GM19467 (cell line): ENCODE results near the gene EHMT1.
"Not testable (repeated sequence)": the region's sequence is repeated elsewhere in the genome, so short reads cannot be mapped to it uniquely, and the experiment has no call there.

Experiments used
- ATAC-seq: cut with Tn5 transposase; IDR thresholded peaks from one replicate; pipeline ENCODE4 v1.9.1; 2021; ENCODE audit warnings: mild to moderate bottlenecking, moderate library complexity; ENCODE audit not compliant: unreplicated experiment

Gene EHMT1

DNA sequence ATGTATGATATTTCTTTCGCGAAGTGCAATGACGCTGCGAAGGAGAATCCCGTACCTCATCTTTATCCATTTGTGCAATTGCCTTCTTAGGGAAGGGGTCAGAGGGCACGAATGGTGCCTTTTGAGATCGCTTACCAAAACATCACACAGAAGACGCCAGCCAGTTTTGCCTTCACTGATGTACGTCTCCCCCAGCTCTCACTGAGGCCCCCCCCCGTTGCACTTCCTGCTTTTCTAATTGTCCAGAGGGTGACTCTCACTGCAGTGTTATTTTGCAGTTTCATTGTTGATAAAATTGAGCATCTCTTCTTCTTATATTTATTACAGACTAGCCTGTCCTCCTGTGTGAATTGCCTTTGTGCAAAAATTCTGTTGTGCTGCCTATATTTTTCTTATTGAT, 219.8 kb downstream of the EHMT1 start:
- ATAC-seq: no peak

DNA sequence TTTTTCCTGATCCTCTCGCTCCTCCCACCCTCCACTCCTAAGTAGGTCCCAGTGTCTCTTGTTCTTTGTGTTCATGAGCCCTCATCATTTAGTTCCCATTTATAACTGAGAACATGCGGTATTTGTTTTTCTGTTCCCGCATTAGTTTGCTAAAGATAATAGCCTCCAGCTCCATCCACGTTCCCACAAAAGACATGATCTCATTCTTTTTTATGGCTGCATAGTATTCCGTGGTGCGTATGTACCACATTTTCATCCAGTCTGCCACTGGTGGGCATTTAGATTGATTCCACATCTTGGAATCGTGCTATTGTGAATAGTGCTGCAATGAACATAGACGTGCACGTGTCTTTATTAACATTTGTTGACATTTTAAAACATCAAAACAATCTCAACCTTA, 224.6 kb downstream of the EHMT1 start:
- no peak for ATAC-seq

DNA sequence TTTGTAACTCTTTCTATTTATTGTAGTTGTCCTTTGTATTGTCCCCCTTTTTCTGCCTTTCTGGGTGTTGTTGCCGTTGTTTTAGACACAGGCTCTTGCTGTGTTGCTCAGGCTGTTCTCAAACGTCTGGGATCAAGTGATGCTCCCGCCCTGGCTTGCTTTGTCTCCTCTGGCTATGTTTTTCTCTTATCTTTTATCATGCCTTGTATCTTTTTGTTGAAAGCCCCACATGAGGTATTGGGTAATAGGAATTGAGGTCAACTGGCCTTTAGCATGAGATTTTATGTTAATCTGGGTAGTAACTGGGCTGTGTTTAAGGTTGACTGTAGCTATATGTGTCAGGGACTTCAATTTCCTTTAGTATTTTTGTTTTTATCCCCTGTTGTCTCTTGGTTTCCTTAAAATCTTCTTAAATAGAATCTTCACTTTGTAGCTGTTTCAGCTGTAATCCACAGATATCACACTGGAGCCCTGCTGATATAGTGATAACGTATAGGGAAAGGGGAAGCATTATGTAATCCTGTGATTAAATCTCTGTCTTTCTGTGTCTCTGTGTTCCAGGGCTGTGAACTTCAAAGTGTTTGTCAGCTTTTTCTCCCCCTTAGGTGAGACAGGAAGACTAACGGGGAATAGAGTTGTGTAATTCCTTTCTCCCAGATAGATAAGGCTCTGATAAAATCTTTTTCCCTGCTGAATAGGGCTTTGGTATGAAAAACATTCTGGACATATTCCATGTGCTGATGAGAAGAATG, 232.9 kb downstream of the EHMT1 start:
- ATAC-seq: no peak

DNA sequence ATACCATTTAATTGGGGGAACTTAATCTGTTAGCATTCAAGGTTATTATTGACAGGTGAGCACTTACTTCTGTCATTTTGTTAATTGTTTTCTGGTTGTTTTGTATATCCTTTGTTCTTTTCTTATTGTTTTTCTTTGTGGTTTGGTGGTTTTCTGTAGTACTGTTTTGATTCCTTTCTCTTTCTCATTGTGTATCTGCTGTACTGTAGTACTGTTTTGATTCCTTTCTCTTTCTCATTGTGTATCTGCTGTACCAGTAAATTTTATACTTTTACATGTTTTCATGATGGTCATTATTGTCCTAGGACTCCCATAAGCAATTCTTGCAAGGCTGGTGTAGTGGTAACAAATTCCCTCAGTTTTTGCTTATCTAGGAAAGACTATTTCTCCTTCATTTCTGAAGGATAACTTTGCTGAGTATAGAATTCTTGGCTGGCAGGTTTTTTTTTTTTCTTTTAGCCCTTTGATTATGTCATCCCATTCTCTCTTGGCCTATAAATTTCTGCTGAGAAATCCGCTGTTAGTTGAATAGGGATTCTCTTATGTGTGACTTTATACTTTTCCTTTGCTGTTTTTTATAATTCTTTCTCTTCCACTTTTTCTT, 234.7 kb downstream of the EHMT1 start:
- no peak for ATAC-seq

DNA sequence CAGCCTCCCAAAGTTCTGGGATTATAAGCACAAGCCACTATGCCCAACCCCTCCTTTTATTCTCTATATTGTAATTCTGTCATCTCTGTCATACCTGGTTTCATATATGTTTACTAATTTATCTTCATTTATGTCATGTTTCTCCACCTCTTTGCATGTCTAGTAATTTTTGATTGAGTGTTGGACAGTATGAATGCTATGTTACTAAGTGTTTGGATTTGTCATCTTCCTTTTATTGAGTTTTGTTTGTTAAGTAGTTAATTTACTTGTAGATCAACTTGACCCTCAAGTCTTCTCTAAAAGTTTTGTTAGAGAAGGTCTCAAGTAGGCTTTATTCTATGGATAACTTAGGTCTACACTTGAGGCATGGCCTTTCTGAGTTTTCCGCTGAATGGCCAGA, 241.6 kb downstream of the EHMT1 start:
- ATAC-seq: no peak

DNA sequence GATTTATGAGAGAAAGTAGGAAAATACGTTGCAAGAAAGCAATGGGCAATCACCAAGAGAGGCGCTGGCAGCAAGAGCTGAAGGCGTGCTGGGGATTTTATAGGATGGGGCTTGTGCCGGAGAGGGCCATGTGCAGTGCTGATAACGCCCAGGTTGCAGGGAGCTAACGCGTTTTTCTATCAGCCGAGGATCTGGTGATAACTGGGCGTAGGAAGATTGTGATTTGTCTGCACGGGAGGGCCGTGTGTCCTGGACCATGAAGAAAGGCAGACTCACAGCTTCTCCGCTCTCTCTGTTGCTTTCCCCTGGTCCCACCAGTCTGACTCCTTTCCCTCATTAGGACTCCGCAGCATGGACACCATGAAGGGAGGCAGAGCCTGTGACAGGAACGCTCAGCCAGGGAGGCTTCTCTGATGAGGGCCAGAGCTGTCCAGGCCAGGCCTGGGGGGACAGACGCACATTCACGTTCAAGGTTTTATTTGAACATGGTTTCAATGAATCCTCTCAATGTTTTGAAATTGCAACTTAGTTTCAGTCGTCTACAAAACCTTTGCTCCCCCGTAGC, 246.9 kb downstream of the EHMT1 start:
- ATAC-seq: no peak

DNA sequence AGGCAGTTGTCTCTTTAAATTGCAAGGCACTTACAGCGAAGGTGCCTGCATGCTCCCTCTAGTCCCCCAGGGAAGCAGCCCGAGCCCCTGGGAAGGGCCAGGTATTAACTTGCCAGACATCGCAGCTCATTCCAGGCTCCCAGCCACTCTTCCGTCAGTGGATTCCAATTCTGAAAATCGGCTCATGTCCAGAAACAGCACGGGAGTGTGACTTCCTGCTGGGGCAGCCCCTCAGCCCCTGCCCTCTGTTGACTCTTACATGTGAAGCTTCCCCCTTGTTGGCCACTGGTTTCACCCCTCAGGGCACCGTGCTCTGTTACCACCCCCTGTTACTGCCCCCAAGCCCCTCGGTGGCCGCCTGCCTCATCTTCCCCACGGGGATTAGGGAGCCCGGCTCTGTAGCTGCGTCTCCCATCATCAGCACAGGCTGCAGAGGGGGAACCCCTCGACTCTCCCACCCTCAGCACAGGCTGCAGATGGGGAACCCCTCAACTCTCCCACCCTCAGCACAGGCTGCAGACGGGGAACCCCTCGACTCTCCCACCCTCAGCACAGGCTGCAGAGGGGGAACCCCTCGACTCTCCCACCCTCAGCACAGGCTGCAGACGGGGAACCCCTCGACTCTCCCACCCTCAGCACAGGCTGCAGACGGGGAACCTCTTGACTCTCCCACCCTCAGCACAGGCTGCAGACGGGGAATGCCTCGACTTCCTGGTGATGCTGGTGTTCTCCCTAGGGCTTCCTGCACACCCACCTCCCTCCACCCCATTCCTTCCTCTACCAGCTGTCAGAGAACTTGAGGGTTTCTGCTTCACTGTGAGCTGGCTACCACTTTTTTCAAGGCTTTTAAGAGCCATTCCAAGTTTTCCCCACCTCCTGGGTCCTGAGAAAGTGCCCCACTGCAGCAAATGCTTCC, 247.7 kb downstream of the EHMT1 start:
- ATAC-seq: no peak

DNA sequence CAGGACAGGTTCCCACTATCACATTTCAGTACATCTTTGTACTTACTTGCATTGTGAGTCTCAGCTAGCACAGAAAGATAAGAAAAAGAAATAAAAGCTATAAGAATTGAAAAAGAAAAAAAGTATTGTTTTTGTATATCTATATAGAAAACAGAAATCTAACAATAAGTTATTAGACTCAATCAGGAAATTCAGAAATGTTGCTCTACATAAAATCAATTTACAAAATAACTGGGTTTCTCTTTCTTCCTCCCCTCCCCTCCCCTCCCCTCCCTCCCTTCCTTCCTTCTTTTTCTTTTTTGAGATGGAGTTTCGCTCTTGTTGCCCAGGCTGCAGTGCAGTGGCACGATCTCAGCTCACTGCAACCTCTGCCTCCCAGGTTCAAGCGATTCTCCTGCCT, 251.6 kb downstream of the EHMT1 start:
- ATAC-seq: no peak

DNA sequence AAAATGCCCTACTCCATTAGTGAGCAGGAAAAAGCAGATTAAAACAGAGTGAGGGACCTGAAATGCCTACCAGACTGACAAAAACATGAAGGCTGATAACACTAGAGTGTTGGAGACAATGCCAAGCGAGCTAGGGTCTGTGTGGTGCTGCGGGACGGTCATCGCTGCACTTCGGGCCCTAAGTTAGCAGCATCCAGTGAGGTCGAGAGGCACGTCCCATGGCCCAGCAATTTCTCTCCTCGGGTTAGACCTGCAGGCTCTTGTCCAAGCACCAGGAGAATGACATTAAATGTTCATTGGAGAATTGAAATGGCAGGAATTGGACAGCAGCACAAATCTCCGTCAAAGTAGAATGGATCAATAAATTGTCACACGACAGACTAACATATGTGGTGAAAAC, 253.5 kb downstream of the EHMT1 start:
- no peak for ATAC-seq

DNA sequence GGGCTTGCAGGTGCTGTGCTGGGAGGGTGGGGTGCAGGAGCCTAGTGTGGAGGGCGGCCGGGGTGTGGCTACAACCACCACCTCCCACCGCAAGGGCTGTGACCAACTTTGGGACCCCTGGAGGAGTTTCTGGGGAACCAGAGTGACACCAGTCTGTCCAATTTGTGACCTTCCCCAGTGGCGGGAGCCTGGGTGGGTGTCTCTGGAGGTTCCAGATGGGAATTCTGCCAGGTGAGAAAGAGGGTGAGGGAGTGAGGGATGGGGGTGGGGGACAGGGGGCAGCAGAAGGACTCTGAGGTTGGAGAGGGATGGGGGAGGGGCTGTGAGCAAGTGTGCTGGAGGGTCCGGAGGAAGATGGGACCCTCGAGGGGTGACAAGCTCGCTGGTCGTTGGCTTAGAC, 254.6 kb downstream of the EHMT1 start:
- no peak for ATAC-seq

DNA sequence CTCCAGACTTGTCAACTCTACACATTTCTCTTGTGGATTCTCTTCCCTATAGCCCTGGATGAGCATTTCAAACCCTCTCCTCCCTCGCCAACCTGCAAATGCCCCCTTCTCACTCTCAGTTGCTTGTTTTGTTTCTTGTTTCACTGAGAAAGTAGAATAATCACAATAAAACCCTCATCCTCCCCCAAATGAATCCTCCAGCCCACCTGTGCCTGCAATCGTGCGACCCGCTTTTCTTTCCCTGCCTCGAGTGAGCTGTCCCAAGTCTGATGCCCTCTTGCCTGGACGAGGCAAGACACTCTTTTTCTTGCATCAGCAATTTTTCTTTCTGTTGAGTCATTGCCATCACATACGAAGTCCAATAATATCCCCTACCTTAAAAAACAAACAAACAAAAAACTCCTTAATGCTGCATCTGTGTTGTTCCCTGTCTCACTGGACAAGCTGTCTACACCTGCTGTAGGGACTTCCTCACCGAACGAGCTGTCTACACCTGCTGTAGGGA, 255.1 kb downstream of the EHMT1 start:
- ATAC-seq: no peak

DNA sequence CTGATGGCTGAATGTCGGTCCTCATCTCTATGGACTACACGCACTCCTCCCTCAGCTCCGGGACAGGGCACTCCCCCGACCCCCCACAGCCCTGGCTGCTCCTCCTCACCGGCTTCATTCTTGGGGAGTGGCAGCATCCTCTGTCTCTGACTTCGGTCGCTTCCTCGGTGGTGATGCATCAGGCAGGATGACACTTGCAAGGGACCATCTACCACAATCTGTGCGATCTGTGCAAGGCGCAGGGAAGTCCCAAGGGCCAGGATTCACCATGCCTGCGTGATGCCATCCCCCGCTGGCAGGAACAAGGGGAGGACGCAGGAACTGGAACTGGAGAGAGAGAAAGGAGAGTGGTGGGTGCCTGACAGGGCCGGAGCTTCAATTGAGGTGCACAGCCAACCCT, 256.5 kb downstream of the EHMT1 start:
- no peak for ATAC-seq

DNA sequence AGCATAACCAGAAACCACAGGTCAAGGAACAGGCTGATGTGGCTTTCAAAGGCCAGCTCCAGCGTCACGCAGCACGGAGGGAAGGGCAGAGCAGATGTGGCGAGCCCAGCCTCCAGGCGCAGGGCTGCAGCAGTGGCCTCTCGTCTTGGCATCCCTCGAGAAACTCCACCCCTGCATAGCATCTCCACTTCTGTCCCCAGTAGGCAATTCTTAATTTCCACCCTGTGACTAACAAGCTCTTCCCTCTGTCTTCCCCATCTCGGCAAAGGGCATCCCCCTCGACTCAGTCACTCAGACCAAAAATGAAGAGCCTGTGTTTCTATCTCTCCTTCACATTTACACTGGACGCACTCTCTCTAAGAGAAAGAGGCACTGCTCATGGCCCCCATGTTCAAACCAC, 257.0 kb downstream of the EHMT1 start:
- no peak for ATAC-seq

DNA sequence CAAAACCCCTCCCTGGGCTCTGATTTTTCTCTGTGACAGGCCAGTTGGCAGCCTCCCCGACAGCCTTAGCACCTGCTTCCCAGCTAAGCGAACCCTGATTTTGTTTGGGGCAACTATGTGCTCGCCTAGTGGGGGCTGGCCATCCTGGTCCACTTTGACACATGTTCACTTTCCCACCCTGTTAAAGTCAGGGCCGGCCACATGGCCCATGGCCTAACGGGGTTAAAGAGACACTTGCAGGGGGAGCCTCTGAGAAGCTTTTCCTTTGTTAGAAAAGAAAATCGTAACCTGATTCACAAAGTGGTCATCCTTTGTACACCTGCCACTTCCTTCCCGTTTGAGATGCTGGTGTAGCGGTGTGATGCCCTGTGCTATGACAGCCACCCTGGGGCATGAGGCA, 257.5 kb downstream of the EHMT1 start:
- ATAC-seq: no peak

DNA sequence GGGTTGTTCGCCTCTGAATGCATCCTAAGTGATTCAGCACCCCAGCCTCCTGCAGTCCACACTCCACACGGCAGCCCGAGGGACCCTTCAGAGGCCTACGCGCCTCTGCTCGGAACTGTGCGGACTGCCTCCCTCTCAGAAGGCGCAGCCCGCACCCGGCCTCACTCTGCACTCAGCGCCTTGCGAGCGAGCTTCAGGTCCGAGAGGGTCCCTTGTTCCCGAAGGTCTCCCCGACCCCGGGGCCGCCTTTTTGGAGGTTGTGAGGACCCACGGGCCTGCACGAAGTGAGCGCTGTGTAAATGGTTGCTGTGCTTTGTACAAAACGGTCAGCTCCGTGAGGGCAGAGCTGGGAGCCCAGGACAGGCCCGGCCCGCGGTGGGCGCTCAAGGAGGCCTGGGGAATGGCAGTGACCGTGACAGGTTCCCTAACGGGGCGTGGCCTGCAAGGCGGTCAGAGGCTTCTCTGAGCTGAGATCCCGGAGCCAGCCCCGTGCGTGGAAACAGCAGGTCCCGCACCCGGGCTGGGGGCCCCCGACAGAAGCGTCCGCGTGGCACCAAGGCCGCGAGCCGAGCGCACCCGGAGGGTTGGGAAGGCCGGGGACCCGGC, 258.1 kb downstream of the EHMT1 start:
- ATAC-seq: no peak

DNA sequence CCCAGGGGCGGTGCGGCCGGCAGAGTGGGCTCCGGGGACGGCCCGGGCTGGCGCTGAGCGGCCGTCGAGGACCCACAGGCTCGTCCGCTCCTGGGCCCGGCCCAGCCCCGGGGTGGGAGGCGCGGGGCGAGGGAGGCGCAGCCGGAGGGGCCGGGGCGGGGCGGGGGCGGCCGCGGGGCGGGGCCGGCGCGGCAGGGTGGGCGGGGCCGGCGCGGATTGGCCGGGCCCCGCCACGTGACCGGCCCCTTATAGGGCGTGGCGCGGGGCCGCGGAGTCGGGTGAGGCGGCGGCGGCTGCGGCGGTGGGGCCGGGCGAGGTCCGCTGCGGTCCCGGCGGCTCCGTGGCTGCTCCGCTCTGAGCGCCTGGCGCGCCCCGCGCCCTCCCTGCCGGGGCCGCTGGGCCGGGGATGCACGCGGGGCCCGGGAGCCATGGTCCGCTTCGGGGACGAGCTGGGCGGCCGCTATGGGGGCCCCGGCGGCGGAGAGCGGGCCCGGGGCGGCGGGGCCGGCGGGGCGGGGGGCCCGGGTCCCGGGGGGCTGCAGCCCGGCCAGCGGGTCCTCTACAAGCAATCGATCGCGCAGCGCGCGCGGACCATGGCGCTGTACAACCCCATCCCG, 258.8 kb downstream of the EHMT1 start, which contains the start of gene CACNA1B:
Gene CACNA1B, plus strand, starts transcription at position 277 of the 617 bp plus-strand sequence. Its CDS starts 152 bp downstream, at position 429.
- not testable (repeated sequence) for ATAC-seq

DNA sequence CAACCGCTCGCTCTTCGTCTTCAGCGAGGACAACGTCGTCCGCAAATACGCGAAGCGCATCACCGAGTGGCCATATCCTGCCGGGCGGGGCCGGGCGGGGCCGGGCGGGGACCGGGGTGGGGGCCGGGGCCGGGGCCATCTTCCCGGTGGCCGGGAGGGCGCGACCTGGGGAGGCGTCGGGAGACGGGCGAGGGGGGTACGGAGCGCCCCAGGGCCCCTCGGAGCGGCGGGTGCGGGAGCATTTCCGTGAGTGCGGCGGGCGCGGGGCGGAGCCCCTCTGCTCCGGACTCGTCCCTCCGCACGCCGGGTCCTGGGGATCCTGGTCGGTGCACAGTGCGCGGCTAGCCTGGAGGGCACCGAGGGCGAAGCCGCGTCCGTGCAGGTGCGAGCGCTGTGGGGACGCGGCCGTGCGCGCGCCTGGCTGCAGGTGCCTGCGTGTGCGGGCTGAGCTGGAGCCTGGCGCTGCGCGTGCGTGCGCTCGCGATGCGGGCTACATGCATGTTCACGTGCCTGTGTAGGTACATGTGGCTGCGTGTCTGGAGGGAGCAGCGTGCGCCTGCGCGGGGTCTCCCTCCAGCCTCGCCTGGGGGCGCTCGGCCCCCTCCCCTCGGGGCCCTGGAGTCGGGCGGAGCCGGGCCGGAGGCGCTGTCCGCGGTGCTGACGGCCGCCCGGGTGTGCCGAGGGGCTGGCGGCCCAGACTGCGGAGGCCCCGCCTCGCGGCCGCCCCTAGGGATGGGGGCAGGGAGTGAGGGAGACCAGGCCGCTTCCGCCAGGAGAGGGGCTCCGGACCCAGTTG, 259.5 kb downstream of the EHMT1 start:
- no peak for ATAC-seq

DNA sequence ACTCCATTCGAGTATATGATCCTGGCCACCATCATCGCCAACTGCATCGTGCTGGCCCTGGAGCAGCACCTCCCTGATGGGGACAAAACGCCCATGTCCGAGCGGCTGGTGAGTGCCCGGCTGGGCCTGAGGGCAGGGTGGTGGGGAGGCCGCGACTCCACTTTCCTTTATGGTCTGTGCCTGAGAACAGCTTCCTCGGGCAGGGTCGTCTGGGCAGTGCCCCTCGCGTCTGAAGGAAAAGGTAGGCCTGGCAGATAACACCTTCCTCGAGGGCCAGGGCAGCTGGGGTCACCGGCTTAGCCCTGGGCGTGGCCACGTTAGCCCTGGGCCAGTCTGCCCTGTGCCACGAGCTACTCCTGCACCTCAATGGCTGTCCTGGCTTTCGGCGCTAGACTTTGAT, 260.2 kb downstream of the EHMT1 start:
- no peak for ATAC-seq

DNA sequence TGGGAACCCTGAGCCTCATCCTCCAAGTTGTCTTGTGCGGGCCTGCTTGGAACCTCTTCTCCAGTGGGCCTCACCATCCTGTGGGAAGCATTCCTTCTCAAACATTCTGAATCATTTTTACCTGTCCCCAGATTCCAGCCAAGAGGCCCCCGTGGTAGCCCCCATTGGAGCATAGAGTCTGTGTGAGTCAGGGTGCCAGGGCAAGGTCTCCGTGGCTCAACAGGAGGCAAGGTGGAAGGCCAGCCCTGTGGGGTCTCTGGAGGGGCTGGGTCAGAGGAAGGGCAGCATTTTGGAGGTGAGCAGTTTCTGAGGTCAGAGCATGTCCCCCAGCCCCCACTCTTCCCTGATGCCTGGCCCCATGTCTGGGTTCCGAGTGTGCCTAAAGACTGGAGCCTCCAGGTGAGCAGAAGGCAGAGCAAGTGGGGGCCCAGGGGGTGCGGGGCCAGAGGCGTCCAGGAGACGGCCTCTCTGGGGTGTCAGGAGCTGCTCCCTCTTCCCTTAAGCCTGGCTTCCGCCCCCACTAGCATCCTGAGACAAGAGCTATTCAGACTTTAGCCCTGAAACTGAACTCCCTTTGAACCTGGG, 260.9 kb downstream of the EHMT1 start:
- ATAC-seq: no peak
